B cell (primary cell): ENCODE measurements around the gene RAE1. TPM values are rescaled to one million over a fixed set of nuclear protein-coding genes. Genes with fewer than 3 reads are reported as not detected.

ENCODE experiments used
- polyA plus RNA-seq: library from polyadenylated mRNA; depleted of rRNA; stranded (reverse); fragments of >200 nt; gene quantifications from 2 replicates; pipeline ENCODE4 v1.2.3, GENCODE V29; 2012
- small RNA-seq: library from RNA; depleted of rRNA; stranded (forward); fragments of <200 nt; gene quantifications from one replicate; pipeline ENCODE3, GENCODE V24; 2012; ENCODE audit warnings: low replicate concordance, low read depth; ENCODE audit not compliant: insufficient read length
- total RNA-seq, 2 donors: library from RNA; stranded (reverse); fragments of 120-200 nt in 1 of 2; gene quantifications; 1 replicate in 1 of 2; 2 replicates in 1 of 2; pipeline versions ENCODE4 v1.2.3 to v1.2.4, GENCODE V29; 2013 to 2022

The RAE1 gene
- total and polyA plus RNA-seq, 2 donors (not counting 1 experiment from before 2014, with no cell fraction given), result 32.6 to 33.3 TPM

Small RNAs within 50 kb of the gene (small RNA-seq; reads per million reads assigned to genes)
- gene MIR4325 (not detected), gene RF00019 (not detected), gene RPL39P39 (not detected)

Other genes starting within 250 kb of the RAE1 start
- gene BMP7, start 84.6 kb upstream of the RAE1 start, total RNA-seq, result not detected in 2 replicates
- gene BMP7, start 84.6 kb upstream of the RAE1 start, polyA plus RNA-seq, result not detected in 2 replicates
- gene SPO11, start 21.5 kb upstream of the RAE1 start, total RNA-seq, result not detected in 2 replicates
- not detected in 2 replicates for gene SPO11, start 21.5 kb upstream of the RAE1 start, polyA plus RNA-seq
- gene RBM38, start 40.1 kb downstream of the RAE1 start, total RNA-seq, result 224 and 225 TPM in 2 replicates
- gene RBM38, start 40.1 kb downstream of the RAE1 start, polyA plus RNA-seq, result 198 and 378 TPM in 2 replicates
- not detected in 2 replicates for gene CTCFL, start 173.9 kb downstream of the RAE1 start, total RNA-seq
- not detected in 2 replicates for gene CTCFL, start 173.9 kb downstream of the RAE1 start, polyA plus RNA-seq
- not detected in 2 replicates for gene PCK1, start 209.9 kb downstream of the RAE1 start, total RNA-seq
- not detected in 2 replicates for gene PCK1, start 209.9 kb downstream of the RAE1 start, polyA plus RNA-seq